Mucosa of gallbladder (tissue), 1 donor: ENCODE data around the gene PDILT. TPM values are rescaled to one million over a fixed set of nuclear protein-coding genes. Genes with fewer than 3 reads are reported as not detected.
A peak's percentile ranks its signal among the peaks of the same experiment; 100 is the strongest.

Source experiments
- DNase-seq: peaks from one replicate; pipeline ENCODE4 v3.0.0-alpha.2; 2020; ENCODE audit warnings: low spot score
- total RNA-seq: library from RNA; stranded (reverse); gene quantifications from one replicate; pipeline ENCODE4 v1.2.1, GENCODE V29; 2021
- donor health status: DM: no; HTN: no; CAD: no.

PDILT gene
- total RNA-seq, 1 donor from 2014 or later: not detected

- no peak for DNase-seq
These were observed 3.0 kb downstream of the PDILT start for GRCh38 chr16:20401475-20402016.

- no peak for DNase-seq
These were observed 3.5 kb downstream of the PDILT start for GRCh38 chr16:20401066-20401465.

DNA sequence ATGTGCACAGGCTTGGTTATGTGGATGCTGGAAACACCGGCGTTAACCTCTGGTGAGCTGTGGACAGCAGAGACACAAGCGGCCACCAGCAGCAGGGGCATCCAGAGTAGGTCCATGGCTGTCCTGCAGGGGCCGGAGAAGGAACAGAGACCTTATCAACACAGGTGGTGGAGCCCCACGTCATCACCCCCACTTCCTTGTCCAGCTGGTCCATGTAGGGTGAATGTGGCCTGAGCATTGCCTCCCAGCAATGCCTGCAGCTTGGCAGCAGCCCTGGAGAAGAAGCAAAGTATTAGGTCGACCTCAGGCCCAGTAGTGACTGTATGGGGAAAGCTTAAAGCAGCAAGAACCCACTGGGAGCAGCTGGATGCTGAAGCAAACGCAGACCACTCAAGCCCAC lies 5.4 kb downstream of the PDILT start:
- DNase-seq: no peak

- DNase-seq: no peak
These were observed 5.9 kb downstream of the PDILT start for GRCh38 chr16:20398603-20399002.

GRCh38 chr16:20397468-20398074 lies 7.0 kb downstream of the PDILT start:
- DNase-seq: no peak

- DNase-seq: no peak
These were observed 7.6 kb downstream of the PDILT start for GRCh38 chr16:20396846-20397467.

DNA sequence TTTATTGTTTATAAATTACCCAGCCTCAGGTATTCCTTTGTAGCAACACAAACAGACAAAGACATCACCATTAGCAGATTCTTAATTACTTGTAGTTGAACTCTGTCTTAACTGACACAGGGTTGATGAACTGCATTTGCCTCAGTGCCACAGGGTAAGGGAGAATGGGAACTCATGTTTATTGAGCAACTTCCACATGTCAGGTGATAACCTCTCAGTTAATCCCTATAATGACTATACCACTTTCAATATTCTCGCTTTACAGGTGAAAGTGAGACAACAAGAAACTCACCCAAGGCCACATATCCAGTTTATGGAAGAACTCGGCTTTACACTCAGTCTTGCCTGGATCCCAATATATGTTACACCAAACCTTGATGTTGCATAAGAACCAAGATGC lies 8.6 kb downstream of the PDILT start:
- no peak for DNase-seq

DNA sequence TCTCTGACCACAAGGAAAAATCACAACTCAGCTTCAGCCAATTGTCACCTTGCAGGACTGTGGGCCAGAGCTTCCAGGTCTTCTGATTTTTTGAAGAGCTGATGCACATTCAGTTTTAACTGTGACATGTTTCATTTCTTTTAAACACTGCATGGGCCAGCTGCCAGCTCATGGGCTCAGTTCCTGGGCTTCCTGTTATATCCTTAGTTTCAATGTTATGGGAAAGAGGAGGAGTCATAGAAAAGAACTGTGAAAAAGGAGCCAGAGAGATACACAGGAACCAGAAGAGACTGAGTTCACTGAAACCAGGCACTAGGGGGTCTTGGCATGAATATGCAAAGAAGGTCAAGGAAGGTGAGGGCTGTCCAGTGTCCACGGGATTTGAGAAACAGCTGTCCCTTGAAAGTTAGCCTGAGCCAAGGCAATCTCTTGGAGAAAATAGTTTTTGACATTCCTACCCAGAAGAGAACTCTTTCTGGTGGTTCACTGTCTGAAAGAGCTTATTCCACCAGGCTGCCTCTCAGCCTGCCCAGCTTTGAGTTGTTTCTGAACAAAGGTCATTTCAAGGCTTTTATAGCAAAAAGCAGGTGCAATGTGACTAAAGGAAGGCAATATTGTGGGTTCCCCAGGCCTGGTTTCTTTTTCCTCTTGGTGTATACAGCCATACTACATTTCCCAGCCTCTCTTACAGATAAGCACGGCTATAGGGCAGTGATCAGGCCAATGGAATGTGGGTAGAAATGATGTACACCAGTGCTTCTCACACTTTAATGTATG lies 10.5 kb downstream of the PDILT start:
- no peak for DNase-seq

DNA sequence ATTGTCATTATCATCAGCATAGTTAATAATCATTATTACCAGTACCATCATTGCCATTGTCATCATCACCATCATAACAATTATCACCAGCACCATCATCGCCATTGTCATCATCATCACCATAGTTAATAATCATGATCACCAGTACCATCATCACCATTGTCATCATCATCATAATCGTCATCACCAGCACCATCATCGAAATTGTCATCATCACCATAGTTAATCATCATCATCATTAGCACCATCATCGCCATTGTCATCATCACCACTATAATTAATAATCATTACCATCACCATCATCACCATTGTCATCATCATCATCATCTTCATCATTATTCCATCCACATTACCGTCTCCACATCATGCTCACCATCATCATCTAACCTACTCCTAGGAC lies 13.5 kb downstream of the PDILT start:
- no peak for DNase-seq

GRCh38 chr16:20388854-20389253 lies 15.7 kb downstream of the PDILT start:
- DNase-seq: no peak

GRCh38 chr16:20387978-20388377 lies 16.6 kb downstream of the PDILT start:
- DNase-seq: no peak

GRCh38 chr16:20385844-20386832 lies 18.4 kb downstream of the PDILT start:
- peak; percentile 64 for DNase-seq

DNA sequence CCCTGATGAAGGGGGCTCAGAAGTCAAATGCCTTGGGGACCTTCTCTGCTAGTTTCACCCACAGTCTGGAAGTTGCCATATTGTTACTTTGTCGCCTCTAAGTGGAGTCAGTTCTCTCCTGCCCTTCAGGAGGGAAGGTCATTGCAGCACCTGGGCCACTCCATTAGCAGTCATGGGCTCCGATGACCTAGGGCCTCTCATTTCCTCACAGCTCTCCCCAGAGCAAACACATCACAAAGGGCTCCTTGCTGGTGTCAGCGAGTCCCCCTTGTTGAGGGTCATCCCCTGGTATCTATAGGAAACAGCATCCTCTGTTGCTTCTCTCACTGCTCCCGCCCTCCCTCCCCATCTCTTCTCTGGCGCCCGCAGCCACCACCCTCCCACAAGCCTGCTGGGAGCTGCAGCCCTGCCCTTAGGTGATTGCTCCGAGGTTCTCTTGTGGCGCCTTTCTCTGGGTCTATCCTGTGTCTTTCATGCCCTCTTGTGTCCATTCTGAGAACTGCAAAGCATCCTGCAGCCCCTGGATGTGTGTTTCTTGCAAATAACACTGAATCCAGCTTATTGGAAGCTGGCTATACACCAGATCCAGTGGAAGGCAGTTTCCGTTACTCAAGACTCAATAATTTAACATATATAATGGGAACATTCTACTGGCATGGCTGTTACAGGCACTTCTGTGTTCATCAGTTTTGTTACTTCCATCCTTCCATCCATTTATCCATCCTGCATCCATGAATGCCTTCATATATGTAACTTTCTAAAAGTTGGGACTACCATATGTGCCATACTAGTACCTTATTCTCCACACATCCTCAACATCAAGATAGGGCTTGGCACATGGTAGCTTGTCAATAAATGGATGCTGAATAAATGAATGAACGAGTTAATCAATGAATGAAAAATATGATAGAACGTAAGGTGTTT lies 21.2 kb downstream of the PDILT start:
- DNase-seq: peak; percentile 74

- DNase-seq: no peak
These were observed 22.2 kb downstream of the PDILT start for GRCh38 chr16:20382202-20382948.

- DNase-seq: peak; percentile 65
These were observed 23.8 kb downstream of the PDILT start for GRCh38 chr16:20380782-20381181.

DNA sequence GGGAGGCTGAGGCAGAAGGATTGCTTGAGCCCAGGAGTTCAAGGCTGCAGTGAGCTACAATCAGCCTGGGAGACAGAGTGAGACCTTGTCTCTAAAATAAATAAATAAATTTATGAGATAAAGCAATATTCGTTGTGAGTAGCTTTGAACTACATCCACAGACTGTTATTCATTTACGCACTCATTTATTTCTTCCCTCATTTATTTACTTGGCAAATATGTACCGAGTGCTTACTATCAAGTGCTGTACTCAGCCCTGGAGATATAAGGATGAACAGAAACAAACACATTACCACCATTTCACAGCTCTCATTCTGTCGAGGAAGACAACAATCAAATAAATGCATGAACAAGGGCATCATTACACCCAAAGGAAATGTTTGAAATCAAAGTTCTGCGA lies 27.4 kb downstream of the PDILT start:
- DNase-seq: no peak

DNA sequence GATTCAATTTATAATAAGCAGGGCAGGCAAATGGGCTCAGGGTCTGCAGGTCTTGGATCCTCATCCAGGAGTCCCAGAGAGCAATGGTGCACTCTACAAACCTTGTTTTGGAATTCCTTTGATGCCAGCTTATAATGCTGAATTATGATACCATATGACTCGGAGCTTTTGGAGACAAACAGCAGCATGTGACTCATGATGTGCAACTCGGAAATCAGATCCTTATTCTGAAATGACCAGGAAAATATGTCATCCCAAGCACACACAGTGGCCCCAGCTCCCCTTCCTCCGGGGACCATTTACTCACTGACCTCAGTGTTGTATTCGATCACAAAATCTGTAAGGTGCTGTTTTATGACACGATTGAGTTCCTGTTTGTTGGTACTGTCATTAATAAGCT lies 31.8 kb downstream of the PDILT start:
- no peak for DNase-seq

DNA sequence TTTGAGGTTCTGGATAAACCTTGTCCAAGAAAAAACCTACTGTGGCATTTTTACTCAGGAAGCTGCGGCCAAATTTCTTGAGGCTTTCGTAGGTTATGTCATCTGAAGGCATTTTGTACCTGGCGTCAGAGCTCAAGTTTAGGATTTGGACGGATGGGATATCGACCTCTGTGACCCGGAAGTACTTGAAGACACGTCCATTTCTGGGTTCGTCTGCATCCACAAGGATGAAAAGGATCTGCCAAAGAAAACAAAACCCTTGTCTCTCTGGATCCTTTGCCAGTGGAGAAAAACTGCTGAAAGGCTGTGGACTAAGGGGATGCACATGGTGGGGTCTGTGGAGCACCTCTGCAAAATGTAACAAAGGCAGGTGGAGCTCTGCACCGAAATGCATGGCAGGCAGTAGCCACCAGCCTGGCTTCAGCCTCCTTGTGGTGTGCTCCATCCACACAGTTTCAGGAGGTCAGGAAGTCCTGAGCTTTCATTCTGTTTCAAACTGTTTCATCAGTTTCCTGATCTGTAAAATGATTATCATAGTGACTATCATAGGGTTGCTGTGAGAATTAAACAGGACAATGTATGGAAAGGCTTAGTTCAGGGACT lies 35.0 kb downstream of the PDILT start:
- DNase-seq: no peak

GRCh38 chr16:20364051-20364450 lies 40.5 kb downstream of the PDILT start:
- DNase-seq: no peak
